Measurements from ENCODE around the gene IL10RB.

- TF ChIP-seq CTCF (IDR thresholded peaks at IDR 0.05), result no peak
- no peak for TF ChIP-seq POLR2A (IDR thresholded peaks at IDR 0.05)
Measured at GRCh38 chr21:33289199-33289819, 23.1 kb downstream of the IL10RB start.
